ENCODE measurements around the gene THBS2.
A peak's percentile ranks its signal among the peaks of the same experiment; 100 is the strongest.

The THBS2 gene

DNA sequence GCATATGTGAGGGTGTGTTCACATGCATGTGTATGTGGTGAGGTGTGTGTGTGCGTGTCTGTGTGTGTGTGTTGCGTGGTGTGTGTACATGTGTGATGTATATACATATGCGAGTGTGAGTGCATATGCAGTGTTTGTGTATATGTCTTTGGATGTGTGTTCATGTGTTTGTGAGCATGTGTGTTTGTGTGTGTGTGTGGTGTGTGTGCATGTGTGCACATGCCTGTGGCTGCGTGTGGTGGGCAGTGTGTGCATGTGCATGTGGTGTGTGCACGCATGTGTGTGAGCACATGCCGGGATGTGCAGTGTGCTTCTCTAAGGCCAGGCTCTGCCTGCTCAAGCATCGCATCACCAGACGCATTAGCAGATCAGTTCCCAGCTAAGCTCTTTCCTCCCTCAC is 5.7 kb downstream of the THBS2 start:
- no peak for DNase-seq

DNA sequence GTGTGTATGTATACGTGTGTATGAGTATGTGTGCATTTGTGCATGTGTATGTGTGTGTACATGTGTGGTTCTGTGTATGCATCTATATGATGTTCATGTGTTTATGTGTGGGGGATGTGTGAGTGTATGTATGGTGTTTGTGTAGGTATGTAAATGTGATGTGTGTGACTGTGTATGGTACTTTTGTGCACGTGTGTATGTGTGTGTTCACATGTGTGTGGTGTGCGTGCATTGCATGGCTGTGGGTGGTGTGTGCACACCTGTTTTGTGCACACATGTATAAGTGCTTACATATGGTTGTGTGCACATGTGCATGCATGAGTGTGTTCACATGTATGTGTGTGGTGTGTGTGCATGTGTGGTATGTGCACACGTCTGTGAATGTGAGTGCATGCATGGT is 6.2 kb downstream of the THBS2 start:
- DNase-seq, result no peak

DNA sequence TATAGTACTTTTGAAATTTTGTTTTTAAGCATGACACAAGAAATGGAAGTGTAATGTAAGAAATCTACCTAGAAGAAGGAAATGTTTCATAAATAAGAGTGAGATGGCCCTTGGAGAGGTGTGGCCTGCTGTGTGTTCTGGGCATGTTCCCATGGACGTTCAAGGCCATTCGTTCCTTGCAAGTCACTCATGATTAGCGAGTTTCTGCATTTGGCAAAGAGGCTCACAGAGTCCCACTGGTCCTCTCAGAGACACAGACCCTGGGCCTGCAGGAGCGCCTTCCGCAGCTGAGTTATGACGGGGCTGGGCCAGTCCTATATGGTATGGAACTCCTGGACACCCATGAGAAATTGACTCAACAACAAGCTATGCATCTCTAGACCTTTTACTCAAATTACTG is 7.2 kb downstream of the THBS2 start:
- no peak for DNase-seq

DNA sequence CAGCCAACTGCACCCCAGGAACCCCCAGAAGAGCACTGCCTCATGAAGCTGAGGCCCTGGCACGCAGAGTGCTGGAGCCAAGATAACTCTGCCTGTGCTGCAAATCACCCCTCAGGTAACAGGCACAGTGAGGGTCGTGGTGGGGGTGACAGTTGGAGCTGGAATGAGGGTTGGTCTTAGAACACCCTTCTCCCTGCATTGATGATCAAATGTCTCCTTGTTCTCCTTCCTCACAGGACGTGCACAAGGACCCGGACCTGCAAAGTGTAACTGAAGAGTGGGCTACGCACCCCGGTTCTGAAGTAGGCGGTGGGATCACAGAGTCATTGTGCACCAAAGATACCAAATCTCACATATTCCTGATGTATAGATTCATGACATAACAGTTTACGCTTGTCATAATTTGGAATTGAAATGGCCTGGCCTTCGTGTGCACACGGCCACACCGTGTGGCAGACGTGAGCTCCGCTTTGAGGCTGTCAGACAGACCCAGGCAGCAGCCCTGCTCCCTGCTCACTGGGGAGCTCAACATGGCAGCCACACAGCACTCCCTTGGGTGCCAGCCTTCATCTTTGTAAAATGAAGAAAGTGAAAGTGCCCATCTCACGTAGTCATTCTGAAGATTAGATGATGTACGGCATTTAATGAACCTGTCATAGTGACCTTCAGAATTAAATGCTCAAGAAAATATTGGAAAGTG is 8.8 kb downstream of the THBS2 start:
- no peak for DNase-seq

DNA sequence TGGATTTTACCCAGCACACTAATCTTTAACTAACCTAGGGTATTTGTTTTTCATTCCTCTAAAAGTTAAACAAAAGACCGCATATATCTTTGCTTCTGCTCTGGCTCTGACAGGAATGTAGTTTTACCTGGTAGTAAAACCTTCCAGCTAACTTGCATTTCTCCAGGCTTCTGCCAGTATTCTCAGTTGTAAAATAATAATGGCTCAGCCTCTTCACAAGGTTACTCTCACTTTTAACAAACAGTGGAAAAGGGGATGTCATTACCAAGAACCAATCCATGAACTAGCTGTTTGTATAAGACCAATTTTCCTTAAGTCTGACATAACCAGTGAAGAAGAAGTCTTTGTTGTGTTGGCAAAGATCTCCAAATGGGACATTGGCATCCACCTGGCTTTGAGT is 10.0 kb downstream of the THBS2 start:
- no peak for DNase-seq

DNA sequence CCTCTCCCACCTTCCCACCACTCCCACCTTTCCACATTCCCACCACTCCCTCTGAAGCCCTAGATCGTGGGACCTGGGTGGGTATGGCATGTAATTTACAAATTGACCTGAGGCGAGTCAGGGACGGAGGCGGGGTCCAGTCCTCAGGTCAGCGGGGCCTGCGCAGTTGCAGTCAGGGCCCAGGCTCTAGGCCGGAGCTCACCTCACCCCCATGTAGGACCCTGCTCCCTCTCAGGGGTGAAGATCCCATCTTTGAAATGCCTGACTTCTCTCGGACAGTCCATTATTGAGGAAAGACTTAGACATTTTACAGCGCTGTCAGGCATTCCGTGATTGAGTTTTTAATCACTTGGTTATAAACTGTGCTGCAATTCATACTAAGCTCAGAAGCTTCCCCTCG is 10.5 kb downstream of the THBS2 start:
- DNase-seq, result no peak

DNA sequence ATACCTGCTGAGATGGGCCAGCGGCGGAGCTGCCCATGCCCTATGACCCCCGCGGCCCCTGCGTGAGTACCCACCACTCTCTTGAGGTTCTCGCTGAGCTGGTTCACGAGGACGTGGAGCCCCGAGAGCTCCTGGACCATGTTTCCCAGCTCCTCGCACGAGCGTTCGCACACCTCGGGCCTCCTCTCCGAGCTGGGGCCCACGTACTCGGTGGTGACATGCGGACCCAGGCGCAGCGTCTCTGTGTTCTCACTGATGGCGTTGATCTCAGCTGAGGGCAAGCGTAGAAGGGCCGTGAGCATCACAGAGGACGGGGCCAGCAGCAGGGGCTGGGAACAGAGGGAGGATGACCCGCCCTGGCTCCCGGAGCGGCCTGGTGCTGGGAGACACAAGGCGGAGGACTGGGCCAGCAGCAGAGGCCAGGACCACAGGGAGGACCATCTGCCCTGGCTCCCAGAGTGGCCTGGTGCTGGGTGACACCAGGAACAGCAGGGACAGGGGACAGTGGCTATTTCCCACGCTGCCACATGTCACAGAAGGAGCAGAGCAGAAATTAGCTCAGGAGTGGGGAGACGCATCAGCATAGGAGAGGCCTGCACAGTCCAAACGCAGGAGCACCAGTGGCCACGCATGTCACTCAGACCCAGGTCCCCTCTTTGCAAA is 11.8 kb downstream of the THBS2 start:
- DNase-seq, result no peak

DNA sequence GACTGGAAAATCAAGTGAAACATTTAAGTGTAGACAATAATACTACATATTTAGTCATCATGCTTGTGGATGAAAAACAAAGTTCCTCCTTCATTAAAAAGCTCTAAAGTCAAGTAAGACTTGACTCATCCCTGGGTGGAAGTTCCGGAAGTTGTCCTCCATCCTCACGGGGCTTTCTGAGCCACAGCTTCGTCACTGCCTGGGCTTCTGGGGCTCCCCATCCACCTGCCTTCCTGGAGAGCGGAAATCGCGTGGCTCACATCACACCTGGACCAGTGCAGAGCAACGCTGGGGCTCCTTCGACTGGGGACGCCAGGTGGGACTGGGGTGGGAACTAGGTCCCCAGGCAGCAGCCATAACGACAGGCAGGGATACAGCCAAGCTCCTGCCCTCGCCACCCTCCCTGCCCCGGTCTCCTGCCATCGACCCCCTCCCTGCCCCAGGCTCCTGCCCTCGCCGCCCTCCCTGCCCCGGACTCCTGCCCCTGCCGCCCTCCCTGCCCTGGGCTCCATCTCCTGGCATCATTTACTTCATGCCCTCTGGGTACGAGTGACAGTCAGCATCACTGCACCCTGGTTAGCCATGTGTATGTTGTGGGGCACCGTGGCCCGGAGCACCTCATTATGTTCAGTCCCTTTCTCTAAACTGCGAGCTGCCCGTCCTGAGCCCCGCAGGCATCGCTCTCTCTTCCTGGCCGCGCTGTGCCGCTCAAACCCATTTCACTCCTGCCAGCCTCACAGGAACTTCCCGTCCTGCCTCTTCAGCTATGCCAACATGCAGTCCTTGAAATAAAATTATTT is 12.9 kb downstream of the THBS2 start:
- no peak for DNase-seq

DNA sequence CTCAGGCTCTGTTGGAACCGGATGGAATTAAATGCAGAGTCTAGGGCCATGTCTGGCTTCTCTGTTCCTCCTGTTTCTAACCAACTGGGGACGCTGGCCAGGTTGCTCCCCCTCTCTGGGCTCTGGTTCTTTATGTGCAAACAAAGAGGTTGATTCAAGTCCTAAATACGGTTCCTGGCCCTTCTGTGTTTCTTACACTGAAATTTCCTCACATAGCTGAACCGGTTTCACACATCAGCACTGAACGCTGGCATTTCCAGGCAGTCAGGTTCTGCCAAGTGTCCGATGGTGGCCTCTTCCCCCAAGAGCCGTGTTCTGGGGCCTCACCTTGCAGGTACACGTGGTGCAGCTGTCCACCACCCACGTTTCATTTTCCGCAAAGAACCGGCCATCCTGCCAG is 13.5 kb downstream of the THBS2 start:
- DNase-seq, result no peak

DNA sequence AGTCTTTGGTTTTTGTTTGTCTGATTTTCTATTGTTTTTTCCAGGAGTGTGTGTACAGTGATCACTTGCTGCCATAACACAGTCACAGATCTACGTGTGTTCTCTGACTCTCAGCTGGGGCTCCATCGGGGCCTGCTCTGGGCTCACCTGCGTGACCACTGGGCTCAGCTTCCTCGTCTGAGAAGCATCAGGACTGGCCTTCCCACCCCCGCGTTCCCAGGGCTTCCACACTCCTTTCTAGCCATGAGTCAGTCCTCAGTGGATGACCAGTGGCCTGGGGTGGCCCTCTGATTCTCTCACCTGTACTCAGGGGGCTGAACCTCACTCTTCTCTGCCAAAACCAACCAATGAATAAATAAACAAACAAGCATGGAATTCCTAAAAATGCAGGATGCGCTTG is 14.5 kb downstream of the THBS2 start:
- no peak for DNase-seq

DNA sequence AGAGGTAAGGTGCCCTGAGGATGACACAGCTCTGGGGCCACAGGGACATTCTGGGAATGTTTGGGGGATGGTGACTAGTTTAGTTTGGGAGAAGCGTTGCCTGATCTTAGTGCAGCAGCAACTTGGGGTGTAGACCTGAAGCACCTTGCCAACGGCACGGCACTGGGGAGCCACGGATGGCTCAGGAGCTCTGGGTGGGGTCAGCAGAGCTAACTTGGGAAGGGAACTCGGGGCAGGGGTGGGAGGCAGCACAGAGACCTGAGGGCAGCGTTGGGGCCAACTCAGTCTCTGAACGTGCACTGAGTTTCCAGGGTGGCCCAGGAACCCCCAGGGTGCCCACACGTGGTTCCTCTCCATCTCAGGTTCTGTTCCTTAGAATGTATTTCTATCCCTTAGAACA is 14.9 kb downstream of the THBS2 start:
- DNase-seq, result no peak

DNA sequence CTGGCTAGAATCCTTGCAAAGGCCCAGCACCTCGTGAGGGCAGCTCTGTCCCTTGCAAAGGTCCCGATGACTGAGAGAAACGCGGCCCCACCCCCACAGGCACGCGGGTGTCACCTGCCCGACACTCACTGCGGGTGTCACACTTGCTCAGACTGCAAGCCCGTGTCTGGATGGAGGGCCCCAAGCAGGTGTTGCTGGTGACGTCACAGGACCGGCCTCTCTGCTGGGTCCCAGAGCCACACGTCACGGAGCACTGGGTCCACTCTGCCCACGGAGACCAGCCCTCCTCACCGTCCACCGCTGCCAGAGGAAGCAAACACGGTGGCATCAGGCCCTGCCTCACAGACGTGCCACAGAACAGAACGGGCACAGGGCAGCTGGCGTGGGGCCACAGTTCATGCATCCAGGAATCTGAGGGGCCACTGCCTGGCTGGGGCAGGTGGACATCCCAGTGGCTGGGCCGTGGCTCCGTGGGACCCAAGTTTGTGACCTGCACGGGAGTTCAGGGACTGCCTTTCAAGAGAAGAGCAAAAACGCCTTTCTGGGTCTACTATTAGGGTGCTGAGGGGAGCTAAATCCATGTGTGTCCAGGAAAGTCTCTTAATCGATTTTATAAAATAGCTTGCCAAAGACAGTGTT is 16.0 kb downstream of the THBS2 start:
- peak; percentile 51 for DNase-seq

DNA sequence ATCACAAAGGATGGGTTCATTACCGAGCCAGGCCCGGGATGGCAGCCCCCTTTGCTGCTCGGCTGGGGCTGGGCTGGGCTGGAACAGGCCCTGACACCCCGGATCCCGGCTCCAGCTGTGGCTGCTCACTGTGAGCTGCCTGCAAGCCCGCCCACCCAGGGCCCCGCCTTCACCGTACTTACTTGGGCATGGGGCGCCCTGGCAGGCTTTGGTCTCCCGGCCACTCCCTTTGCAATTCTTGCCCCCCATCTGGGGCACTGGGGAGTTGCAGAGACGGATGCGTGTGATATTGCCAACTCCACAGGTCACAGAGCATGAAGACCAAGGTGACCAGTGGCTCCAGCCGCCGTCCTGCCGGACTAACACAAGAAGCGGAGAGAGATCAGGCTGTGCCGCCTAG is 16.7 kb downstream of the THBS2 start:
- DNase-seq, result no peak

DNA sequence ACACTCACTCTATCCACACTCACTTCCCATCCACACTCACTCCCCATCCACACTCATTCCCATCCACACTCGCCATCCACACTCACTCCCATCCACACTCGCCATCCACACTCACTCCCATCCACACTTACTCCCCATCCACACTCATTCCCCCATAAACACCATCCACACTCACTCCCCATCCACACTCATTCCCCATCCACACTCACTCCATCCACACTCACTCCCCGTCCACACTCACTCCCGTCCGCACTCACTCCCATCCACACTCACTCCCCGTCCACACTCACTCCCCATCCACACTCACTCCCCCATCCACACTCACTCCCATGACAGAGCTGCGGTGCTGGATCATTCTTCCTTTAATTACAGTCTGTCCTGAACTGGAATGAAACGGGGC is 17.1 kb downstream of the THBS2 start:
- no peak for DNase-seq

DNA sequence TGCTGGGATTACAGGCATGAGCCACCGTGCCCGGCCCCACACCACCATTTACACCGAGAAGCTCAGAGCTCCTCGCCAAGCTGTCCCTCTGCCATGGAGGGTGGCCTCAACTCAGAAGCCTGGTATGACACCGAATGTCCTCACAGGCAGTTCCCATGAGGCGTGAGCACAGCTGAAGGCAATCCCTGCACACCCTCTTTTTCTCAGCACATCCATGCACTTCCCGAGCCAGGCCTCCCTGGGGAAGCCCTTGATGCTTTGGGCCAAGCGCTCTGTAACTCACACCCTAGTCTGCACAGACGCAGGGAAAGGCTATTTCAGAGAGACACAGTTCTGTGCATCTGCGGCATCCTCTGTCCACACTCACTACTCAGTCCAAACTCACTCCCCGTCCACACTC is 18.4 kb downstream of the THBS2 start:
- DNase-seq, result no peak

DNA sequence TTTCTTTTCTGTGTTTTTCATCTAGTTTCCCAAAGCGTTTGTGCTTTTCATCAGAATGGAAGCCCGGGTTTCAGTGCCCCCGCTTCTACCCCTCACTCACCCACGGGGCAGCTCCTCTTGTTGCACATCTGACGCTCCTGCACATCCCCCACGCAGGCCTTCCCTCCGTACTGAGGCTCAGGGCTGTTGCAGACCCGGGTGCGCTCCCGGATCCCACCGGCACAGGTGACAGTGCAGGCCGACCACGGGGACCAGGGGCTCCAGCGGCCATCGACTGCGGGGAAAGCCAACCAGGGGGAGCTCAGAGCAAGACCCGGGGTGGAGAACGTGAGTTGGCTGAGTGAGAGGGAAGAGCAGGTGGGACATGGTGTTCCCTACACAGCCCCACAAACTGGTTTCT is 19.0 kb downstream of the THBS2 start:
- DNase-seq, result no peak

DNA sequence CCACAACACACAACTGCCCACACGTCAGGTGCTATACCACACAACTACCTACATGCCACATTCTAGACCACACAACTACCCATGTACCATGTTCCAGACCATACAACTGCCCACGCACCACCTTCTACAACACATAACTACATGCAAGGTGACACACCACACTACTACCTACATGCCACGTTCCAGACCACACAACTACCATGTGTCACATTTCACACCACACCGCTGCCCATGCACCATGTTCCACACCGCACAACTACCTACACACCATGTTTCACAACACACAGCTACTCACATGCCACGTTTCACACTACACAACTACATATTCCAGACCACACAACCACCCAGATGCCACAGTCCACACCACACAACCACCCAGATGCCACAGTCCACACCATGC is 19.8 kb downstream of the THBS2 start:
- DNase-seq, result no peak

DNA sequence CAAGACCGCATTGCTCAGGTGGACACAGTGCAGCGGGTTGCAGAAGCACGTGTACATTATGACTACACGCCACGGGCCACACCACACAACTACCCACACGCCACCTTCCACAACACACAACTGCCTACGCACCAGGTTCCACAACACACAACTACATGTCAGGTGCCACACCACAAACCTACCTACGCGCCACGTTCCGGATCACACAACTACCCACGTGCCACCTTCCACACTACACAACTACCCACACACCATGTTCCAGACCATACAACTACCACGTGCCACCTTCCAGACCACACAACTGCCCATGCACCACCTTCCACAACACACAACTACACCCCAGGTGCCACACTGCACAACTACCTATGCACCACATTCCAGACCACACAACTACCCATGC is 20.5 kb downstream of the THBS2 start:
- no peak for DNase-seq

DNA sequence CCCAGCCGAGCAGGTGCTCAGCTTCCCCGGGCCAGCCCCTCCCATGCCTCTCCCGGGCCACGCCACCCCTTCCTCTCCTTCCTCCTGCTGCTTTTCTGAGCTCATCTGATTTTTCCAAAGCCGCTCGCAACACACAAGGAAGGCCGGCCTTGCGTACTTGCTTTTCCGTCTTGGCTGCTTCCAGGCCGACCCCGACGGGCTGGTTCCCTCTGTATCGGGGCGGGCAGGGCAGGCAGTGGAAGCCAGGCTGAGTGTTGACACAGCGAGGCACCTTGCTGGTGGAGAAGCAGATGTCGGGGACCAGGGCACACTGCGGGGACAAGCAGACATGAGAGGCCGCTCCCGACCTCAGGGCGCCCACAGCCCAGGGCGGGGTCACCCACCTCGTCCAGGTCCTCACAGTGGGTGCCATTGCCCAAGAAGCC is 21.1 kb downstream of the THBS2 start:
- no peak for DNase-seq

DNA sequence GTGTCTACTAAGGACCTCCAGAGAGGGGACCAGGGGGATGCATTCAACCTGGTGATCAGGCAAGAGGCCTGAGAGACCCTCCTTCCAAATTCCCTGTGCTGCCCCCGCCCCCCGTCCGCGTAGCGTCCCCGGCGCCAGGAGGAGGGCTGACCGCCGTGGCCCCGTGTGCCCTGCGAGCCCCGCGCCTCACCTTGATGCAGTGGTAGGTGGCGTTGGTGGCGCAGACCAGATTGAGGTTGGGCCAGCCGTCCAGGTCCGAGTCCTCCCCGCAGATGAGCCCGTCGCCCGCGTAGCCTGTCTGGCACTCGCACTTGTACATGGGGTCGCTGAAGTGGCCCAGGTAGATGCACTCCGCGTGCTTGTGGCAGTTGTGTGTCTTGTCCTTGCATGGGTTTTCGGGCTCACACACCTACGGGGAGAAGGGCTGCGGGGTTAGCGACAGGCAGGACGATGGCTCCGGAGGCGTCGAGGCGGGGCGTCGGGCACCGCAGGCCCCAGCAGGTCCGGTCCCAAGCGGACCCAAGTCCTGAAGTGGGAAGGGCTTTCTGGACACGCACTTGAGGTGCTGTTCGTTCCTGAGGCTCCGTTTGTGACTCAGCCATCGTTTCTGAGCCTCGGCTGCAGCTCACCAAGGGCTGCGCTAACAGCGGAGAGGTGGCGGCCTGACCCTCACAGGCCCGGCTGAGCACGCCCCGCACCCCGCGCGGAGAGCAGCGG is 21.7 kb downstream of the THBS2 start:
- no peak for DNase-seq

DNA sequence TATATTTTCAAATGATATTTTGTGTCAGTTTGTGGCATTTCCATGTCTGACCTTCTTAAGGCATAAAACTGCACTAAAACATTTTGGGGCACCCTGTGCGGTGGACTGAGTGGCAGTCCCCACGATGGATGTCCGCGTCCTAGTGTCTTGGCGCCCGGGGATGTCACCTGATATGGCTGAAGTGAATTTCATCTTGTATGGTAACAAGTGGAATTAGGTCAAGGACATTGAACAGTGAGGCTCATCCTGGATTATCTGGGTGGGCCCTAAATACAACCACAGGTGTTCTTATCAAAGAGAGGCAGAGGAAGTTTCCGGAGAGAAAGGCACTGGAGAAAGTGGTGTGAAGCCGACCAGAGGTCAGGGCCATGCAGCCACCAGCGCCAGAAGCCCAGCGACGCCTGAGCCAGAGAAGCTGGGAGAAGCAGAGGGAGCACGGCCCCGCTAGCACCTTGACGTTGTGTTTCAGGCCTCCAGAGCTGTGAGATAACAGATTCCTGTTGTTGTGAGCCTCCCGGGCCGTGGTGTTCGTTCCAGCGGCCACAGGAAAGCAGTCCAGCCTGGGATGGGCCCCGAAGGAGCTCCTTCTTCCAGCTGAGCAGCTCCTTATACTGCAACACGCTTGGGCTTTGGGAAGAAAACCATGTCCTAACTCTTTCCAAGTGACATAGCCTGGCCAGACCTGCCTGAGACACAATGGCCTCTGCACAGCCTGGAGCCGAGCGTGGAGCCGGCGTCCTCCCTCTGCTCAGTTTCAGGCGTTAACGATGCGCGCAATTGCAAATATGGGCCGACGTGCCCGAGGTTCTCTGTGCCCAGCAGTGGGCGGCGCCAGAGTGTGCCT is 22.5 kb downstream of the THBS2 start:
- DNase-seq, result no peak

DNA sequence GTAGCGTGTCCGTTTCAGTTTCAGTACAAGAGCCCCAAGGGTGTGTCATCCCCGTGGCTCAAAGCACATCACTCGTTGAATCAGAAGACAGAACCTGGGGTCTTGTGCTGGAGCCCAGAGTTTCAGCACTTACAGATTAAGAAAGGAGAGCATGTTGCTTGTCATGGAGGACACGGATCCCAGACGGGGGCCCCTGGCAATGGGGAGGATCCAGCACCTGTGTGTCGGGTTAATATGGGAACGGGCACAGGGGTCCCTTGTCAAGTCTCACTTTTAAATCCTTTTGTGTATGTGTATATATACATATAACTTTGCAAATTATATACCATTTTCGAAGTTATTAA is 23.4 kb downstream of the THBS2 start:
- DNase-seq, result no peak

Measured in NCI-H146 (cell line).